Activated CD4-positive, alpha-beta T cell treated with anti-CD3 and anti-CD28 coated beads for 4 hours (primary cell): ENCODE data around the gene FBXL4.

Experiments used
- DNase-seq, 2 donors: peaks; one replicate each; pipeline ENCODE4 v3.0.0-alpha.2; 2020

Gene FBXL4

GRCh38 chr6:98947411-98948292, at the start of gene FBXL4:
Gene FBXL4 (minus strand): TSS chr6:98947946. CDS start chr6:98926988, 20,958 bp downstream.
- DNase-seq = peak; percentile 77 to 86

GRCh38 chr6:98995116-98995515, 47.4 kb upstream of the FBXL4 start:
- DNase-seq = no peak

- DNase-seq = no peak
Measured at GRCh38 chr6:98992535-98992934, 44.8 kb upstream of the FBXL4 start.

GRCh38 chr6:98986071-98986615, 38.4 kb upstream of the FBXL4 start:
- no peak for DNase-seq

GRCh38 chr6:98985391-98985790, 37.6 kb upstream of the FBXL4 start:
- DNase-seq = no peak

GRCh38 chr6:98984121-98984520, 36.4 kb upstream of the FBXL4 start:
- no peak for DNase-seq

- DNase-seq = no peak
Measured at GRCh38 chr6:98981473-98981872, 33.7 kb upstream of the FBXL4 start.

GRCh38 chr6:98980819-98981218, 33.1 kb upstream of the FBXL4 start:
- no peak for DNase-seq

GRCh38 chr6:98977671-98978292, 30.0 kb upstream of the FBXL4 start:
- no peak for DNase-seq

GRCh38 chr6:98976674-98977385, 29.1 kb upstream of the FBXL4 start:
- no peak for DNase-seq

- no peak for DNase-seq
Measured at GRCh38 chr6:98975421-98975820, 27.7 kb upstream of the FBXL4 start.

GRCh38 chr6:98974309-98974708, 26.6 kb upstream of the FBXL4 start:
- DNase-seq = no peak

- DNase-seq = no peak
Measured at GRCh38 chr6:98973571-98973970, 25.8 kb upstream of the FBXL4 start.

- DNase-seq = no peak
Measured at GRCh38 chr6:98971303-98971702, 23.6 kb upstream of the FBXL4 start.

GRCh38 chr6:98970469-98970868, 22.7 kb upstream of the FBXL4 start:
- DNase-seq = no peak

GRCh38 chr6:98967616-98968015, 19.9 kb upstream of the FBXL4 start:
- DNase-seq = no peak

GRCh38 chr6:98959631-98960030, 11.9 kb upstream of the FBXL4 start:
- DNase-seq = no peak

- DNase-seq = no peak
Measured at GRCh38 chr6:98958776-98959175, 11.0 kb upstream of the FBXL4 start.

- no peak for DNase-seq
Measured at GRCh38 chr6:98957450-98957849, 9.7 kb upstream of the FBXL4 start.

GRCh38 chr6:98949589-98949988, 1.8 kb upstream of the FBXL4 start:
- no peak for DNase-seq

GRCh38 chr6:98946879-98947410, 801 bp downstream of the FBXL4 start:
- DNase-seq = peak; percentile 15 to 28

- DNase-seq = no peak
Measured at GRCh38 chr6:98946266-98946878, 1.4 kb downstream of the FBXL4 start.
